Left lung (tissue), 10 donors: ENCODE measurements around the gene MTR. TPM values are rescaled to one million over a fixed set of nuclear protein-coding genes. Genes with fewer than 3 reads are reported as not detected.
"Not testable (repeated sequence)": the region's sequence is repeated elsewhere in the genome, so short reads cannot be mapped to it uniquely, and the experiment has no call there.

Source experiments
- ATAC-seq: fragments of 200-7000 bp; cut with Tn5 transposase; one replicate; pipeline ENCODE4 v1.9.1; 2020; ENCODE audit warnings: moderate library complexity
- DNase-seq, 4 donors: peaks; one replicate each; pipeline ENCODE4 v3.0.0-alpha.2; 2013 to 2020
- H3K27ac ChIP-seq, 2 donors: fragments of 200-600 bp; sonication (generic) in 1 of 2; one replicate each; pipeline versions ENCODE4 v1.5.0 to v1.8.0; 2020 to 2021
- H3K27me3 ChIP-seq, 2 donors: fragments of 200-600 bp; sonication (generic) in 1 of 2; one replicate each; pipeline versions ENCODE4 v1.5.0 to v1.8.0; 2020 to 2021
- H3K36me3 ChIP-seq, 2 donors: fragments of 200-600 bp; sonication (generic) in 1 of 2; one replicate each; pipeline versions ENCODE4 v1.5.0 to v1.8.0; 2020 to 2021
- H3K4me1 ChIP-seq, 2 donors: fragments of 200-600 bp; one replicate each; pipeline ENCODE4 v1.8.0; 2021
- H3K4me3 ChIP-seq, 2 donors: fragments of 200-600 bp; sonication (generic) in 1 of 2; one replicate each; pipeline versions ENCODE4 v1.5.0 to v1.8.0; 2020 to 2021; ENCODE audit warnings: mild to moderate bottlenecking in 1 of 2
- H3K9me3 ChIP-seq, 2 donors: fragments of 200-600 bp; sonication (generic) in 1 of 2; one replicate each; pipeline versions ENCODE4 v1.5.0 to v1.8.0; 2020 to 2021
- CTCF ChIP-seq, 2 donors: fragments of 200-600 bp; sonication (generic) in 1 of 2; IDR thresholded peaks; one replicate each; pipeline versions ENCODE4 v1.5.0 to v1.8.0; 2021; ENCODE audit warnings: antibody characterized with exemption in 2 of 2
- intact Hi-C, 2 donors: fragments of 100-400 bp; cut with DNase I; formaldehyde crosslinking; loops; one replicate each; pipeline versions ENCODE4 v1.11.2 to v1.14.2; 2022
- polyA plus RNA-seq, 6 donors: library from polyadenylated mRNA; unstranded; fragments of 120-200 nt; gene quantifications; one replicate each; pipeline ENCODE4 v1.2.1, GENCODE V29; 2013; ENCODE audit not compliant: insufficient read length in 6 of 6
- total RNA-seq, 2 donors: library from RNA; stranded (reverse); fragmentation: NEBNext Ultra II Directional; extraction: Animal tissue kit (Norgen Biotek cat#: 25700); gene quantifications; one replicate each; pipeline ENCODE4 v1.2.1, GENCODE V29; 2021
- donor health status: DM: no; HTN: yes; CAD: no.
- donor health status: DM: no; HTN: no; CAD: no.

Gene MTR
- total and polyA plus RNA-seq, 8 donors, result 35.9 to 52.2 (median 42.3) TPM

- Histone ChIP-seq H3K27ac (no peak overlapping the region), H3K36me3 (peaks cover 0 to 76% of the 10 kb centered on the region in 2 donors), H3K9me3 (no peaks in the 10 kb centered on the region), H3K27me3 (no peaks in the 10 kb centered on the region), H3K4me3 (no peak overlapping the region), H3K4me1 (no peaks in the 10 kb centered on the region)
- intact Hi-C loops, result loop anchor here in 1 of 2 donors (10.0 kb wide), 1 partner anchor 89 kb away; no protein-coding TSS in a partner anchor
- ATAC-seq (no peak), DNase-seq (no peak)
- no peak for TF ChIP-seq CTCF (IDR thresholded peaks at IDR 0.05)
Observed at GRCh38 chr1:236853921-236854604, 59.0 kb downstream of the MTR start.

DNA sequence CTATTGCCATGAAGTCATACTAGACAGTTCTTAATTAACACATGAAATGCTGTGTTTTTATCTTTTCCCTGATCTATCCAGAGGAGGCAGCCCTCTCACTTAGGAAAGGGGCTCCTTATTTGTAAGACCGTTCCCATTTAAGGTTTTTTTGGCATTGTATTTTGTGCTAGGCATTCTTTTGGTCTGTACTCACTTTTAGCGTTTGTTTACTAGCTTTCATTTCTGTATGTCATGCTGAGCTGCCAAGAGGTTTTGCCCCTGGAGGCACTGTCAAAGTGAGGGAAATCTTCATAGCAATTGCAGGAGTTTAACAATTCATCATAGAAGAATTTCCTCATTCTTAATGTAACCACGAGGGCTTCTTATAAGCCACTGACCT is 59.5 kb downstream of the MTR start:
- no peak for DNase-seq
- Histone ChIP-seq H3K27me3 (no peaks in the 10 kb centered on the region), H3K36me3 (peaks cover 0 to 76% of the 10 kb centered on the region in 2 donors), H3K9me3 (no peaks in the 10 kb centered on the region), H3K27ac (no peak overlapping the region), H3K4me1 (no peaks in the 10 kb centered on the region), H3K4me3 (no peak overlapping the region)
- no peak for ATAC-seq
- intact Hi-C loops, result loop anchor here in 1 of 2 donors (10.0 kb wide), 1 partner anchor 90 kb away; no protein-coding TSS in a partner anchor
- no peak for TF ChIP-seq CTCF (IDR thresholded peaks at IDR 0.05)

- not testable (repeated sequence) for H3K4me1 ChIP-seq, H3K27me3 ChIP-seq, DNase-seq, ATAC-seq, H3K4me3 ChIP-seq, H3K27ac ChIP-seq, H3K9me3 ChIP-seq
- H3K36me3 ChIP-seq, result peaks cover 0 to 80% of the 10 kb centered on the region in 2 donors
- intact Hi-C loops, result loop anchor here in 1 of 2 donors (10.0 kb wide), 1 partner anchor 92 kb away; no protein-coding TSS in a partner anchor
Observed at GRCh38 chr1:236856649-236857048, 61.6 kb downstream of the MTR start.

DNA sequence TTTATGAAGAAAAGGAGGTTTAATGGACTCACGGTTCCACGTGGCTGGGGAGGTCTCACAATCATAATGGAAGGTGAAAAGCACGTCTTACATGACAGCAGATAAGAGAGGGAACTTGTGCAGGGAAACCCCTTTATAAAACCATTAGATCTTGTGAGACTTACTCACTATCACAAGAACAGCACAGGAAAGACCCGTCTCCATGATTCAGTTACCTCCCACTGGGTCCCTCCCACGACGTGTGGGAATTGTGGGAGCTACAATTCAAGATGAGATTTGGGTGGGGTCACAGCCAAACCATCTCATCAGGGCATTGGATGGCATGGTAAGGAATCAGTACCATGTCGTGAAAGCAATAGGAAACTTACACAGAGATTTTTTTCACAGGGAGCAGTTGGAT is 63.1 kb downstream of the MTR start:
- DNase-seq (no peak), ATAC-seq (no peak)
- no peak overlapping the region for H3K4me3 ChIP-seq
- intact Hi-C loops, result loop anchor here in 1 of 2 donors (10.0 kb wide), 1 partner anchor 93 kb away; no protein-coding TSS in a partner anchor
- H3K27me3 ChIP-seq, result no peaks in the 10 kb centered on the region
- no peaks in the 10 kb centered on the region for H3K4me1 ChIP-seq
- H3K9me3 ChIP-seq, result no peaks in the 10 kb centered on the region
- TF ChIP-seq CTCF (IDR thresholded peaks at IDR 0.05), result no peak
- peaks cover 0 to 73% of the 10 kb centered on the region in 2 donors for H3K36me3 ChIP-seq
- H3K27ac ChIP-seq, result no peak overlapping the region

- no peak for DNase-seq
- Histone ChIP-seq H3K4me1 (no peaks in the 10 kb centered on the region), H3K9me3 (no peaks in the 10 kb centered on the region), H3K27me3 (no peaks in the 10 kb centered on the region), H3K4me3 (no peak overlapping the region), H3K27ac (no peak overlapping the region), H3K36me3 (peaks cover 0 to 73% of the 10 kb centered on the region in 2 donors)
- TF ChIP-seq CTCF (IDR thresholded peaks at IDR 0.05), result no peak
- intact Hi-C loops, result no loop called here
- ATAC-seq, result no peak
Observed at GRCh38 chr1:236860101-236860500, 65.0 kb downstream of the MTR start.
